GM18499 (cell line): Measurements from ENCODE around the gene CAVIN4.

Experiments used
- ATAC-seq: cut with Tn5 transposase; IDR thresholded peaks from one replicate; pipeline ENCODE4 v1.9.1; 2021; ENCODE audit warnings: moderate number of reproducible peaks; ENCODE audit not compliant: insufficient read depth, unreplicated experiment

The CAVIN4 gene, protein sequence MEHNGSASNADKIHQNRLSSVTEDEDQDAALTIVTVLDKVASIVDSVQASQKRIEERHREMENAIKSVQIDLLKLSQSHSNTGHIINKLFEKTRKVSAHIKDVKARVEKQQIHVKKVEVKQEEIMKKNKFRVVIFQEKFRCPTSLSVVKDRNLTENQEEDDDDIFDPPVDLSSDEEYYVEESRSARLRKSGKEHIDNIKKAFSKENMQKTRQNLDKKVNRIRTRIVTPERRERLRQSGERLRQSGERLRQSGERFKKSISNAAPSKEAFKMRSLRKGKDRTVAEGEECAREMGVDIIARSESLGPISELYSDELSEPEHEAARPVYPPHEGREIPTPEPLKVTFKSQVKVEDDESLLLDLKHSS

DNA sequence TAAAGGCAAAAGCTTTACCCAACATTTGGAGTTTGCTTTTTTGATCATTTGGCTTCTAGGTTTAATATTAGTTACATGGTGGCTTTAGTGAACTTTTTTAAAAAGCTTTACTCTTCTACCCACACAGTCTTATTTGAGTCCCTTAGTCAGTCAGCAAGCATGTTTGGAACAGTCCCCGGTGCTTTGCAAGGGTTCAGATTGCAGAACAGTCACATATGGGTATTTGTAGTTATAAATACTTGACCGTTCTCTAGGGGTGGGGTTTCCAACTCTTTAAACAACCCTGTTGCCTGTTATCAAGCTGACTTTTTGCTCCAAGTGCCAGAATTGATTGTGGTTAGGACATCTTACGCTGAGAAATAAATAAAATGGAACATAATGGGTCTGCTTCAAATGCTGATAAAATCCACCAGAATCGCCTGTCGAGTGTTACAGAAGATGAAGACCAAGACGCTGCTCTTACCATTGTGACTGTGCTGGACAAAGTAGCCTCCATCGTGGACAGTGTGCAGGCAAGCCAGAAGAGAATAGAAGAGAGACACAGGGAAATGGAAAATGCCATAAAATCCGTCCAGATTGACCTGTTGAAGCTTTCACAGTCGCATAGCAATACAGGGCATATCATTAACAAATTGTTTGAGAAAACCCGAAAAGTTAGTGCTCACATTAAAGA, at the start of gene CAVIN4:
Gene CAVIN4 (plus strand): TSS at position 304 of the 673 bp plus-strand sequence. CDS start 65 bp downstream, at position 369.
- ATAC-seq, result no peak

DNA sequence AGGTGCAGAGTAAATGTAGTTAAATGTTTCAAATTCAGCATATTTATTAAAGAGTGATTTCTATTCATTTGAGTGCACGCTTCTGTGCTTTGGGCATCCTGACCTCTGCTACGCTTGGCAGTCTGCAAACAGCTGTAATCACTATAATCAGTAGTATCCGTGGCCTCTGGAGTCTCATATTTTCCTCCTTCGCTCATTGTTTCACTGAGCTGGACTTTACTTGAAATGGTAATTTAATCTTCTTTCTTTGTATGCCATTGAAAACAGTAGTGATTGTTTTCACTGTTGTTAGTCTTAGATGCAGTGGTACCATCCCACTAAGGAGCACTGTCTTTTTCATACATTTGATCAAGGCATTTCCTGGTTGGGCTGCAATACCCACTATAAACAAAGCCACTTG, 43.5 kb upstream of the CAVIN4 start:
- no peak for ATAC-seq

DNA sequence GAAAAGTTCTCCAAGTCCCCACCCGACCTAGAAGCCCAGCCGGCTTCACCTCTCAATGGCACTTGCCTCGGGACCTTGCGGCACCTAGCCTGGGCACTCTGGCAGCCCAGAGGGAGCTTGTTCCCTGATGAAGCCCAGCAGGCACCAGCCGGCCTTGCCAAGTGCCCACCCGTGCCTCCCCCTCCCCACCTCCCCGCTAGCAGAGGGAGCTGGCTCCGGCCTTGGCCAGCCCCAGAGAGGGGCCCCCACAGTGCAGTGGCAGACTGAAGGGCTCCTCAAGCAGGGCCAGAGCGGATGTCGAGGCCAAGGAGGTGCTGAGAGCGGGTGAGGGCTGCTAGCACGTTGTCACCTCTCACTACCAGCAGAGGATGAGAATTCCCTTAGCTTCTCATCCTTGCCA, 37.6 kb upstream of the CAVIN4 start:
- ATAC-seq, result no peak

DNA sequence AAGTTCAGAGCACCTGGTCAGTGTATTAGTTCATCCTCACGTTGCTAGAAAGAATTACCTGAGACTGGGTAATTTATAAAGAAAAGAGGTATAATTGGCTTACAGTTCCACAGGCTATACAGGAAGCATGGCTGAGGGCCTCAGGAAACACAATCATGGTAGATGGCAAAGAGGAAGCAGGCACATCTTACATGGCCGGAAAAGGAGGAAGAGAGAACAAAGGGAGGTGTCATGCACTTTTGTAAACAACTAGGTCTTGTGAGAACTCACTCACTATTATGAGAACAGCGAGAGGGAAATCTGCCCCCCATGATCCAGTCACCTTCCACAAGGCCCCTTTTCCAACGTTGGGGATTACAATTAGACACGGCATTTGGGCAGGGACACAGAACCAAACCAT, 28.8 kb upstream of the CAVIN4 start:
- ATAC-seq, result no peak

DNA sequence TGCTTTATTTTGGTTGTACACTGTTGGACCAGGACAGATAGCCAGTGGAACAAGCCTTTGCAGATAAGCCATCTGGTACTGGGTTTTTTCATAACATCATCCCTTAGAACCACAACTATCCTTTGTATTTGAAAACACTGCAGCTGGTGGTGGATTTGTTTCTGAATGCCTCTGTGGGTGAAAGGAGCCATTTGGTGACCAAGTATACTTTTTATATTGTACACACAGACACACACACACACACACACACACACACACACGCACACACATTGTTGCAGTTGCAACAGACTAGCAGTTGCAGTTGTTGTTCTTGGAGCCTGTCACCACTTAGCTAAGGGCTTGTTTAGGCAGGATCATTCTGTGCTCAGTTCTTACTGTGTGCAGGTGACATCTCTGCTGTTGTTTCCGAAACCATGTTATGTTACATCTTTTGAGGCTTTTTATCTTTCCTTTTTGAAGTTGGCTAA, 22.9 kb upstream of the CAVIN4 start:
- ATAC-seq, result no peak

DNA sequence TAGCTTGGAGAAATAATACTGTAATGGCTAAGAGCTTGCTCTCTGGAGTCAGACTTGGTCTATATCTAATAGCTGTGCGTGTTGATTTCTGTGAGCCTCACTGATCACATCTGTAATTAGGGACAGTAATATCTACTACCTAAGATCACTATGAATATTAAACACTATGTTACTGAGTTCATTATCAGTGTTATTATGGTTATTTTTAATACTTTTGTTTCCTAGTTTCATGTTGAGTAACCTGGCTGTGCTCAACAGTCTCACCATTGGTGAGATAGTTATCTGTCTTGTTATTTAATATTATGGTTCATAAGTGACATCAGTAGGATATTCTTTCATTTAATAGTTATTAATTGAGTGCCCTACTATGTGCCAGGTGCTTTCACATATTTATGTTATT, 22.4 kb upstream of the CAVIN4 start:
- peak; percentile 88 for ATAC-seq

DNA sequence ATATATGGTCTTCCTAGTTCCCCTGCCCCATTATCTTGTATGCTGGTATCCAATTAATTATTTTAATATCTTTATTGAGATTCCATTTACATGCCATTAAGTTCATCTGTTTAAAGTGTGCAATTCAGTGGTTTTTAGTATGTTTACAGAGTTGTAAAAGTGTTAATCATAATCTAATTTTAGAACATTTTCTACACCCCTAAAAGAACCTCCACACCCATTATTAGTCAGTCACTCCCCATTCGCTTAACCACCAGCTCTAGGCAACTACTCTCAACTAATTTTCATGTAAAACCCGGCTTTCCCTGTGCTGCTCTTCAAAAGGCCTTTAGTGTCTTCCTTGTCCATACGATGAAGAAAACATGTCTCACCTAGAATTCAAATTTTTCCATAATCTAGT, 20.8 kb upstream of the CAVIN4 start:
- ATAC-seq, result no peak

DNA sequence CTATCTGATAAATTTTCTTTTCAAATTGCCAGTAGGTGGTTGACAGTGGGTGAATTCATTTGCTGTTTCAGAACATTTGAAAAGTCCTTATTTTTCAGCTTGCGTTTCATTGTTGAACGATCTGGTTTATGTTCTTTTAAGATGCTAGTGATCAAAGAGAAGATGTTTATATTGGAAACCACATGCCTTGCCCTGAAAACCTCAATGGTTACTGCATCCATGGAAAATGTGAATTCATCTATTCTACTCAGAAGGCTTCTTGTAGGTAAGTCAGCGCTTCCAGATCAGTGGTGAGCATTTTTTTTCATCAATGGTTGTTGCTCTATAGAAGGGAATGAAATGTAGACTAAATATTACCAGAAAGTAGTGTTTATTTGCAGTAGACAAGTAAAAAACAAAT, 16.6 kb upstream of the CAVIN4 start:
- ATAC-seq, result no peak

DNA sequence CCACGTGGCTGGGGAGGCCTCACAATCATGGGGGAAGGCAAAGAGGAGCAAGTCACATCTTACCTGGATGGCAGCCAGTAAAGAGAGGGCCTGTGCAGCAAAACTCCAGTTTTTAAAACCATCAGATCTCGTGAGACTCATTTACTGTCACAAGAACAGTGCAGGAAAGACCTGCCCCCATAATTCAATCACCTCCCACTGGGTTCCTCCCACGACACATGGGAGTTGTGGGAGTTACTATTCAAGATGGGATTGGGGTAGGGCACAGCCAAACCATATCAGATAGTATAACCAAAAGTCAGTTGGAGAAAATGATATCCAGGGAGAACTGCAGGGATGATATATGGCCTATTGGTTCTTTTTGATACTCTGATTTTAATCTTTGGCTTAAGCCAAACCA, 10.0 kb upstream of the CAVIN4 start:
- no peak for ATAC-seq

DNA sequence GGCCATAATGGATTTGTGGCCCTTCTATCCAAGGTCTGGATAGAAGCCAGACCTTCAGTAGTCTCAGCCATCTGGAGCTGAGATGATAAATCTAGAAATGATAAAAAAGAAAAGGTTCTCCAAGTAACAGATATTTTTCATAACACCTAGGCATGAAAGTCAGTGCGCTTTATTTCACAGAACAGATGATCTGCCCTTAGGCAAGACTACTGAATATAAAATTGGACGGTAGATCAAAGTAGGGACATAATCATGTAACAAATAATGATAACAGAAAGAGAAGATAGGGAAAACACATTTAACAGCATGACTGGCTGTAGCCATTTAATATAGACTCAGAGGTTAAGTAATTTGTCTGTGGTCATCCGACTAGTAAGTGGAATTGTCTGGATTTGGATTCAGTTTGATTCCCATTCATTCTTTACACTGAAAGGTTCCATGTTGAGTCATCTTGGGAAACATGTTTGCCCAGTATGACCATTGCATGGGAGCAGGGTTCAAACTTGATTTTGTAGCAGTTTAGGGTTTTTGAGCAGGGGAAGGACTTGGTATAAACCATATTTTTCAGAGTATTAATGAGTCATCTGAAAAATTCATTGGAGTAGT, 4.1 kb upstream of the CAVIN4 start:
- ATAC-seq, result no peak

DNA sequence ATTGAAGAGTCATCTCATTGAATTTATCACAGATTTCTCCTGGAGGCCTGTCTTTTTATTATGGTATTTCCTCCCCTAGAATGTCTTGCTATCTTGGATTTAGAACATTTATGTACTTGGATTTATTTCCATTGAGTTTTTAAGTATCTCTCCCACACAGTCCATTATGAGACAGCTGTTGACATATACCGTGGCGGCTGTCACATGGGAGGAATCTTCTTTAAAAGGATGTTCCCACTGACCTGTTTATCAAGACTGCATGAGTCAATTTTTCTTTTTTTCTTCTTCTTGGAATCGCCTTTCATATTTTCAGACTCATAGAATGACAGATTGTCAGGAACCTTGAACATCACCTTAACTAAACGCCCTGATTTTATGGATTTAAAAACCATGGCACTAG, 2.9 kb upstream of the CAVIN4 start:
- no peak for ATAC-seq

DNA sequence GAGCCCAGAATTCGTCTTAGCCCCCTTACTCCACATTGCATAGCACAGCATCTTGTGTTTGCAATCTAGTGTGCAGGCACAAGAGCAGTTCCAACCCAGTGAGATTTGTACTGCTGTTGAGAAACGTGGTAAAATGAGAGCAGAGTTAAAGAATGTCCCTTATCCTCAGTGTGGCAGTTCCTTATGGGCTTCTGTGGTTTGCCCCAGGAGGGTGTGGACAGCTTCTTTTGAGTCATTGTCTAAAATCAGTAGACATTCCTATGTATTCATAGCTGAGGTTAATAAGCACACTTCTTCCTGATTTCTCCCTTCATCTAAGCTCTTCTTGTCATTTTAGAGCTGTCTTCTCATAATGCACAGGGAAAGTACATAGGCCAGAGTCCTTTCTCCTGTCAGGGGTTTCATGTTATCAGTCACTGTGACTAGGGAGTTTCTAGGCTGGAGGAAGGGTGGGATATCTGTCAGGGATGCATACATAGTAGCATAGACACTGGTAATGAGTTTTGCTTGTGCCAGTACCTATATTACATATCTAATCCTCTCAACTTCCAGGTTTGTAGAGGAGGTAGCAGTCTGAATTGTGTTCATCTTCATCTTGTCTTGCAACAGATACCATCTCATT, 2.0 kb upstream of the CAVIN4 start:
- ATAC-seq, result no peak

DNA sequence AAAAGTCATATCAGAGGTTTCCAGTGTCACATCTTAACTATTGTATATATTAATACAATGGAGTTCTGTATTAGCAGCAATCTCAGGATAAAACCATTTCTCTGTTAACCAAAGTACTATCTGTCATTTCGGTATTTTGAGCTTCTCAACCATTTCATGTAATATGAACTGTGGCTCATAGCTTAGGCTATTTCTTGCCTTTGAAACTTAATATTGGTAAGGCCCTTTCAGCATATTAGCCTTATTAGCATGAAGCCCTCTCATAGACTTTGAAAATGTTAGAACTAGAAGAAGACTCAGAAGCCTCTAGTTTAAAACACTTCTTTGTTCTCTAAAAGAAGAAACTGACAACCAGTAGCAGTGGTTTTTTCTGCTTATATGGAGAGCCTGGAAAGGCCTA, 731 bp downstream of the CAVIN4 start:
- no peak for ATAC-seq

DNA sequence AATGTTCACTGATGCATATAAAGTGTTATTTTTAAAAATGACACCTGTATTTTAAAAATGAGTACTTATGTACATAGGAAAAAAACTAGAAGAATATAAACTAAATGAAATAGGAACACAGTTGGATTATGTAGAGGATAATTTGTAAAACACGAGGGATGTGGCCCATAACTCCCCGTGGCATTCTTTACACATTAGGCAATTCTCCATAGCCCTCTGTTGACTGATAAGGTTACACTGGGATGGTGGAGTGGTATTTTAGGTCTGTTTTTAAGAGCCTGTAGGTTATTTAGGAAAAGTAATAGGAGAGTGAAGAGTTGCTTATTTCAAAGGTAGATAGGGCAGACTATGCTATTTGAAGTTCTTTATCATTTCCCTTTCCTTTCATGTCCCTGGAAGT, 1.8 kb downstream of the CAVIN4 start:
- no peak for ATAC-seq

DNA sequence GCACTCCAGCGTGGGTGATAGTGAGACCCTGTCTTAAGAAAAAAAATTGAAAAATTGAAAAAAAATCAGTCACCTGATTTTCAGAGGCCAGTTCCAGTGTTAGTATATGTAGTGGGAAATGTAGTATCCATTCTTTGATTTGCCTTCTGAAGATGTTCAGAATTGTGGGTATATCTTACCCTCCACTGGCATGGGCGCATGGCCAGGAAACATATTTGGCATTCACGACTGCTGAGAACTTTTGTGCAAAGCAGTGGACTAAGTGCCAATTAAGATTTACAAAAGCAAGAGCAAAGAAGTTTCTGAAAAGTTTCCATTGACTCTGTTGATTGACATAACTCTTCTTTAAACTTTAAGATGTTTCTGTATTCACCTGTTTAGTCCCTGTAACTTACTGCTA, 2.4 kb downstream of the CAVIN4 start:
- ATAC-seq, result no peak

DNA sequence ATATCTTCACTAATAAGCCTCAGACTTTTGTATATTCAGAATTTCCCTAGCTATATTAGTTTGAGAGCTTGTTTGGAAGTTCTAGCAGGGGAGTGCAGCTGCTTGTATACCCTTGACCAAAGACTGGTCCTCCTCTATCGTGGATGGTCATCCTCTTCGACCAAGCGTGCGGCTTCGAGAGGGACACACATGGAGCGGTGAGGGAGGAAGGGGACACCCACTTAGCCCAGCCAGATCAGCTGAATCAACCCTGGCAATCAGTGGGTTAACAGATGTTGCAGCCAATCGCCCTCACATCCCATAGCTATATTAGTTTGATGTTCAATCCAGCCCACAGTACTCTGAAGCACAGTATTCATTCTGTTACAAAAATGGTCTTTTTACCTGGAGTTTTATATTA, 3.2 kb downstream of the CAVIN4 start:
- ATAC-seq, result no peak

DNA sequence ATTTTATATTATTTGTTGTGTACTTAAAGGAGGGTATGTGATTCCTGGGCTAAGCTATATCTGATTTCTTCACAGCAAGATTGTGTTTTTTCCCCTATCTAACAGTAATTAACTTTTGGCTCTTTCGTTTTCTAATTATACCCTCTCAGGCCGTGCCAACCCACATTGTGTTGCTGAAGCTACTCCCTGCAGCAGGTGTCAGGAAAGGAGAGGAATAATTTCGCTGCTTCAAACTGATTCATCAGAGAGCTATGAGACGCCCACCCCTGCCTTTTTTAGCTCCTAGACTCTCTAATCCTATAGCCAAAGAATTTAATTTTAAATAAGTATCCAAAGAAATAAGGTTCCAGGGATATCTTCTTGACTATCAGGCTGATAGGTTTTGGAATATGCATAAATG, 3.8 kb downstream of the CAVIN4 start:
- no peak for ATAC-seq

DNA sequence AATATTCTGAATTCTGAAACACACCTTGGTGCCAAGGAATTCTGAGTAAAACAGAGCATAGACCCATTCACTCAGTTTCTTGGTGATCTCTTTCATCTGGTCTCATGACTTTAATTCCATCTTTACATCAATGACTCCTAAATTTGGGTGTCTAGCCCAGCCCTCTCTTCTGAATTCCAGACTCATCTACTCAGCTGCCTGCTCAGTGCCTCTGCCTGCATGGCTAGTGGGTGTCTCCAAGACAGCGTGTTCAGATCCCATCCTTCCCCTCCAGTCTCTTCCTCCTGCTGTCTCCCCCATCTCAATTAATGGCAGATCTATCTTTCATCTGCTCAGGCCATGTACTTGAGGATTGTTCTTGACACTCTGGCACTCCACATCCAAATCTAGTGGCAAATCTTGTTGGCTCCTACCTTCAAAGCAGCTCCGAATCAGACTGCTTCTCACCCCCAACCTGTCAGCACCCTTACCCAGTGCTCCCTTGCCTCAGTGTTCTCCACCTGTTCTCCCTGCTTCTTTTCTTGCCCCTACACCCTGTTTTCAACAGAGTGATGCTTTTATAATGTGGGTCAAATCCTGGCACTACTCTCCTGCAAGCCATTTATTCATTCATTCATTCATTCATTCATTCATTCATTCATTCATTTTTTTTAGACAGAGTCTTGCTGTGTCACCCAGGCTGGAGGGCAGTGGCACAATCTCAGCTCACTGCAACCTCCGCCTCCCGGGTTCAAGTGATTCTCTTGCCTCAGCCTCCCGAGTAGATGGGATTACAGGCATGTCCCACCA, 5.3 kb downstream of the CAVIN4 start:
- no peak for ATAC-seq

DNA sequence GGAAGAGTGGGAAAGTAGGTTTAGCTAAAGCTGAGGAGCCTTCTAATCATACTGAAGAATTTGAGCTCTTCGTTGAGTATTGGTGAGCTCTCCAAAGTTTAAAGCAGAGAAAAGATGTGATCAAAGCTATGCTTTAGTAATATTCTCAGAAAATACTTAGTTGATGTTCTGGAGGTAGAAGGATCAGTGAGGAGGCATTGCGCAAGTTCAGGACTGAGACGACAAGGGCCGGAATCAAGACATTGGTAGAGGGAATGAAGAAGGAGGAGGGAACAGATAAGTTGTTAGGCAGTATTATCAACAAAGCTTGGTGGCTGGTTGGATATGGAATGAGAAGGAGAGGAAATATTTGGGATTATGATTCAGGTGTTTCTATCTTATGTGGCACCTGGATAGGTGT, 7.1 kb downstream of the CAVIN4 start:
- no peak for ATAC-seq

DNA sequence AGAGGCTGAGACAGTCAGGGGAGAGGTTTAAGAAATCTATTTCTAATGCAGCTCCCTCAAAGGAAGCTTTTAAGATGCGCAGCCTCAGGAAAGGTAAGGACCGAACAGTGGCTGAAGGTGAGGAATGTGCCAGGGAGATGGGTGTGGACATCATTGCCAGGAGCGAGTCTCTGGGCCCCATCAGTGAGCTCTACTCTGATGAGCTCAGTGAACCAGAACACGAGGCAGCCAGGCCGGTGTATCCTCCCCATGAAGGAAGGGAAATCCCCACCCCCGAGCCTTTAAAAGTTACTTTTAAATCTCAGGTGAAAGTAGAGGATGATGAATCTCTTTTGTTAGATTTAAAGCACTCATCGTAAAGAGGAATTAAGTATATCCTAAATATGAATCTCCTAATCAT, 8.2 kb downstream of the CAVIN4 start:
- ATAC-seq, result no peak
